Activated naive CD8-positive, alpha-beta T cell treated with anti-CD3 and anti-CD28 coated beads, Interleukin-2, amount 50 U/mL, for 16 hours (primary cell): ENCODE results near the gene LOXHD1.

Experiments
- DNase-seq: peaks from one replicate; pipeline ENCODE4 v3.0.0-alpha.2; 2020; ENCODE audit warnings: low read depth, low spot score

LOXHD1 gene

GRCh38 chr18:46452820-46453219, 204.2 kb downstream of the LOXHD1 start:
- no peak for DNase-seq

GRCh38 chr18:46449499-46449898, 207.5 kb downstream of the LOXHD1 start:
- DNase-seq, result no peak

- DNase-seq, result no peak
Observed at GRCh38 chr18:46449033-46449432, 208.0 kb downstream of the LOXHD1 start.

GRCh38 chr18:46448347-46448746, 208.7 kb downstream of the LOXHD1 start:
- DNase-seq, result no peak

GRCh38 chr18:46447792-46448191, 209.2 kb downstream of the LOXHD1 start:
- DNase-seq, result no peak

GRCh38 chr18:46447323-46447722, 209.7 kb downstream of the LOXHD1 start:
- DNase-seq, result no peak

- DNase-seq, result no peak
Observed at GRCh38 chr18:46445522-46446313, 211.3 kb downstream of the LOXHD1 start.

GRCh38 chr18:46439037-46439436, 218.0 kb downstream of the LOXHD1 start:
- DNase-seq, result no peak

GRCh38 chr18:46437061-46437460, 220.0 kb downstream of the LOXHD1 start:
- no peak for DNase-seq

- DNase-seq, result no peak
Observed at GRCh38 chr18:46436621-46437020, 220.4 kb downstream of the LOXHD1 start.

GRCh38 chr18:46435031-46435430, 222.0 kb downstream of the LOXHD1 start:
- no peak for DNase-seq

- no peak for DNase-seq
Observed at GRCh38 chr18:46434629-46435028, 222.4 kb downstream of the LOXHD1 start.

- DNase-seq, result no peak
Observed at GRCh38 chr18:46433121-46433826, 223.7 kb downstream of the LOXHD1 start.

GRCh38 chr18:46431522-46432171, 225.4 kb downstream of the LOXHD1 start:
- no peak for DNase-seq

- DNase-seq, result no peak
Observed at GRCh38 chr18:46429649-46430224, 227.3 kb downstream of the LOXHD1 start.

- DNase-seq, result no peak
Observed at GRCh38 chr18:46429130-46429529, 227.9 kb downstream of the LOXHD1 start.

- DNase-seq, result no peak
Observed at GRCh38 chr18:46428368-46428767, 228.7 kb downstream of the LOXHD1 start.

- DNase-seq, result no peak
Observed at GRCh38 chr18:46427216-46427995, 229.6 kb downstream of the LOXHD1 start.
